Measurements from ENCODE around the gene STON1.

Gene STON1

GRCh38 chr2:48626047-48626446 is 96.1 kb downstream of the STON1 start:
- no peak for DNase-seq

GRCh38 chr2:48633143-48633542 is 103.2 kb downstream of the STON1 start:
- no peak for DNase-seq

- DNase-seq, result no peak
Observed at GRCh38 chr2:48635786-48636185, 105.8 kb downstream of the STON1 start.

- DNase-seq, result no peak
Observed at GRCh38 chr2:48638261-48638660, 108.3 kb downstream of the STON1 start.
